ENCODE data around the gene CNST. TPM values are rescaled to one million over a fixed set of nuclear protein-coding genes. Genes with fewer than 3 reads are reported as not detected.

CNST gene
- total RNA-seq, 1 experiment from 2014 or later: 19.8 TPM

DNA sequence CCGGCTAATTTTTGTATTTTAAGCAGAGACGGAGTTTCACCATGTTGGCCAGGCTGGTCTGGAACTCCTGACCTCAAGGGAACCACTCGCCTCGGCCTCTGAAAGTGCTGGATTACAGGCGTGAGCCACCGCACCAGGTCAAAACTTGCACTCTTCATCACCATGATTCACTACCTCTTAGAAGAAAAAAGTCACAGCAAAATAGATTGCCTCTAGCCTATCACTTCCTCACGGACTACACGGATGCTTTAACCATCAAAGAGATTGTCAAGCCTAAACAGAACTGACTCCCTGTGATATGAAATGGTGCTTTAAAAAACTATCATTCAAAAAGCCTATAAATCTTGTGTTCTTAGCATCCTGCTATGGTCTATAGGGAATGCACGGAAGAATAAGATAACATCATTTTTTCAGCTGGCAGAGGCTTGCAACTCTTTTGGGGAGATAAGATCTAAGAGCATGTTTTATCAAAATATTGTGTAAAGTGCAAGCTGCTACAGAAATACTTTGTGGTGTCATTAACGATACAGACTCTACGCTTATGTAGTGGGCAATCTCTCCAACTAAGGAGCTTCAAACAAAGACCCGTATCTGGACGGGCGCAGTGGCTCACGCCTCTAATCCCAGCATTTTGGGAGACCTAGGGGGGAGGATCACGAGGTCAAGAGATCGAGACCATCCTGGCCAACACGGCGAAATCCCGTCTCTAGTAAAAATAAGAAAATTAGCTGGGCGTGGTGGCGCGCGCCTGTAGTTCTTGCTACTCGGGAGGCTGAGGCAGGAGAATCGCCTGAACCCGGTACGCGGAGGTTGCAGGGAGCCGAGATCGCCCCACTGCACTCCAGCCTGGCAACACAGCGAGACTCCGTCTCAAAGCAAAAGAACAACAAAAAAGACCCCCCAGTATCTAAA lies 1.2 kb upstream of the CNST start:
- no CpG with 5 or more reads among the region's 33 CpGs for WGBS (ENCODE audit: extremely low coverage, insufficient read length, low lambda C conversion rate)
- Histone ChIP-seq H4K91ac (ENCODE audit: insufficient read length, low read depth, low read length) (no peak overlapping the region), H2BK120ac (ENCODE audit: low read depth, low read length, poor library complexity, severe bottlenecking) (no peak overlapping the region), H3K56ac (ENCODE audit: insufficient read length, low read depth, low read length) (no peak overlapping the region), H4K20me1 (ENCODE audit: control insufficient read depth, insufficient read depth, insufficient read length) (no peaks in the 10 kb centered on the region), H3K79me2 (ENCODE audit: insufficient read depth, low read length) (peaks cover 14% of the 10 kb centered on the region; the same call in 1 of the 2 replicates), H4K5ac (ENCODE audit: insufficient read length, low read depth, low read length) (no peak overlapping the region), H3K23ac (ENCODE audit: insufficient read length, low read depth, low read length) (peak overlapping the region; percentile 52), H4K8ac (replicated peaks; ENCODE audit: insufficient read length, low read depth, low read length) (no peak overlapping the region), H3K4me2 (ENCODE audit: insufficient read depth, insufficient read length, low read length) (peak overlapping the region; percentile 94), H3K9ac (ENCODE audit: extremely low read depth, insufficient read length, low read length) (peak overlapping the region; percentile 94), H3K4me1 (ENCODE audit: insufficient read depth, low read length) (no peaks in the 10 kb centered on the region; the same call in 1 of the 2 replicates), H3K27ac (ENCODE audit: insufficient read length, low read depth, low read length) (no peak overlapping the region), H2AFZ (ENCODE audit: low read length) (no peak overlapping the region), H2BK12ac (ENCODE audit: insufficient read length, low read depth, low read length) (no peak overlapping the region), H3K9me3 (ENCODE audit: control insufficient read depth, low read depth, low read length) (no peaks in the 10 kb centered on the region), H3K79me1 (ENCODE audit: insufficient read depth, low read depth, low read length, poor library complexity, severe bottlenecking) (peaks cover 7% of the 10 kb centered on the region), H2BK15ac (ENCODE audit: low read depth, low read length) (no peak overlapping the region), H2BK5ac (ENCODE audit: insufficient read length, low read length) (no peak overlapping the region), H3K27me3 (ENCODE audit: insufficient read depth, low read length) (no peaks in the 10 kb centered on the region), H2AK5ac (ENCODE audit: insufficient read length, low read length) (no peak overlapping the region), H3K18ac (ENCODE audit: insufficient read length, low read depth, low read length) (no peak overlapping the region), H3T11ph (ENCODE audit: low read length) (no peak overlapping the region), H3K14ac (ENCODE audit: insufficient read depth, low read length) (no peak overlapping the region), H2BK20ac (ENCODE audit: low read depth, low read length, poor library complexity, severe bottlenecking) (no peak overlapping the region), H3K4ac (ENCODE audit: low read depth, low read length) (no peak overlapping the region), H3K23me2 (ENCODE audit: insufficient read length, low read depth, low read length, poor library complexity, severe bottlenecking) (peaks cover 7% of the 10 kb centered on the region)
- H3K36me3 Mint-ChIP-seq (ENCODE audit: insufficient read depth in 1 of 3, low read depth in 3 of 3): peaks cover 3 to 31% (median 18%) of the 10 kb centered on the region in 3 experiments
- H3K27ac Mint-ChIP-seq: peak overlapping the region; percentile 93 to 95 (median 94); a peak in 3 of 7 replicates
- H3K27me3 Mint-ChIP-seq (ENCODE audit: low read depth): no peaks in the 10 kb centered on the region
- H3K4me1 Mint-ChIP-seq: peaks cover 13 to 14% of the 10 kb centered on the region in 2 experiments
- TF ChIP-seq, protein P1, sequence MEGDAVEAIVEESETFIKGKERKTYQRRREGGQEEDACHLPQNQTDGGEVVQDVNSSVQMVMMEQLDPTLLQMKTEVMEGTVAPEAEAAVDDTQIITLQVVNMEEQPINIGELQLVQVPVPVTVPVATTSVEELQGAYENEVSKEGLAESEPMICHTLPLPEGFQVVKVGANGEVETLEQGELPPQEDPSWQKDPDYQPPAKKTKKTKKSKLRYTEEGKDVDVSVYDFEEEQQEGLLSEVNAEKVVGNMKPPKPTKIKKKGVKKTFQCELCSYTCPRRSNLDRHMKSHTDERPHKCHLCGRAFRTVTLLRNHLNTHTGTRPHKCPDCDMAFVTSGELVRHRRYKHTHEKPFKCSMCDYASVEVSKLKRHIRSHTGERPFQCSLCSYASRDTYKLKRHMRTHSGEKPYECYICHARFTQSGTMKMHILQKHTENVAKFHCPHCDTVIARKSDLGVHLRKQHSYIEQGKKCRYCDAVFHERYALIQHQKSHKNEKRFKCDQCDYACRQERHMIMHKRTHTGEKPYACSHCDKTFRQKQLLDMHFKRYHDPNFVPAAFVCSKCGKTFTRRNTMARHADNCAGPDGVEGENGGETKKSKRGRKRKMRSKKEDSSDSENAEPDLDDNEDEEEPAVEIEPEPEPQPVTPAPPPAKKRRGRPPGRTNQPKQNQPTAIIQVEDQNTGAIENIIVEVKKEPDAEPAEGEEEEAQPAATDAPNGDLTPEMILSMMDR (conservative IDR thresholded peaks at IDR 0.05): no peak
- 0 out of 5 replicates have a peak, but pooled peaks cover 0 to 2% of the 10 kb centered on the region in 2 experiments for H3K9me3 Mint-ChIP-seq
- DNase-seq: no peak
- H3K4me3 Mint-ChIP-seq: peak overlapping the region; percentile 97 to 98
